Ascending aorta (tissue), 2 donors: ENCODE data around the gene ATF7. TPM values are rescaled to one million over a fixed set of nuclear protein-coding genes. Genes with fewer than 3 reads are reported as not detected.

ENCODE experiments used
- DNase-seq, 2 donors: peaks; one replicate each; pipeline ENCODE4 v3.0.0-alpha.2; 2019; ENCODE audit warnings: low spot score in 2 of 2
- H3K27ac ChIP-seq, 2 donors: fragments of 200-600 bp; sonication (generic); one replicate each; pipeline ENCODE4 v1.5.1; 2016 to 2017; ENCODE audit warnings: mild to moderate bottlenecking in 1 of 2
- H3K27me3 ChIP-seq: fragments of 200-600 bp; sonication (generic); one replicate; pipeline ENCODE4 v1.5.1; 2017
- H3K36me3 ChIP-seq, 2 donors: fragments of 200-600 bp; sonication (generic); one replicate each; pipeline ENCODE4 v1.5.1; 2016
- H3K4me1 ChIP-seq, 2 donors: fragments of 200-600 bp; sonication (generic); one replicate each; pipeline ENCODE4 v1.5.1; 2016 to 2017; ENCODE audit warnings: mild to moderate bottlenecking in 1 of 2
- H3K4me3 ChIP-seq, 2 donors: fragments of 200-600 bp; sonication (generic); one replicate each; pipeline ENCODE4 v1.5.1; 2016 to 2017; ENCODE audit warnings: mild to moderate bottlenecking in 1 of 2
- H3K9me3 ChIP-seq, 2 donors: fragments of 200-600 bp; sonication (generic); one replicate each; pipeline ENCODE4 v1.5.1; 2016
- intact Hi-C: fragments of 100-400 bp; cut with DNase I; formaldehyde crosslinking; loops from one replicate; pipeline ENCODE4 v1.15.1; 2023
- total RNA-seq: library from RNA; depleted of rRNA; stranded (reverse); fragments of >200 nt; gene quantifications from one replicate; pipeline ENCODE4 v1.1.0, GENCODE V29; 2016
- TF ChIP-seq, protein P1 (sequence below), 3 experiments: fragments of 200-600 bp in 2 of 3; fragments of 450-650 bp in 1 of 3; sonication (generic) in 2 of 3; IDR thresholded peaks; one replicate each; pipeline ENCODE4 v1.5.1; 2016 to 2019; ENCODE audit warnings: antibody characterized with exemption in 3 of 3, mild to moderate bottlenecking in 1 of 3, moderate library complexity in 1 of 3

The ATF7 gene
- total RNA-seq, 1 donor from 2014 or later = 67.6 TPM

DNA sequence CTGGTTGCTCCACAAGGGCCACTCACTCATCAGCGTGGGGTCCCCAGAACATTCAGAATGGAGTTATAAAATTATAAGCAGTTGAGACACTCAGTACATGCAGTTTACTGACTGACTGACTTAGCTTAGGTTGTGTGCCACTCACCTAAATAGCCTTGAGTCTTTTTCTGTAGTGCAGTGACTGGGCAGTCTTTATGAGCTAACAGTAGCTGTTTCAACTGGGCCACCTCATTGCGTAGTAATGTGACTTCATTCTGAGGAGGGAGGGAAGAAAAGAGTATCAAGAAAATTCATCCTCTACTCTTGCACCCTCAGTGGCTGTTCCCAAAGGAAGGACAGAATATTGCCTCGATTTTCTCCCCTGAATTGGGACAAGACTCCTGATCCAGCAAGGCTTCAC lies 103.1 kb downstream of the ATF7 start:
- TF ChIP-seq, protein P1, sequence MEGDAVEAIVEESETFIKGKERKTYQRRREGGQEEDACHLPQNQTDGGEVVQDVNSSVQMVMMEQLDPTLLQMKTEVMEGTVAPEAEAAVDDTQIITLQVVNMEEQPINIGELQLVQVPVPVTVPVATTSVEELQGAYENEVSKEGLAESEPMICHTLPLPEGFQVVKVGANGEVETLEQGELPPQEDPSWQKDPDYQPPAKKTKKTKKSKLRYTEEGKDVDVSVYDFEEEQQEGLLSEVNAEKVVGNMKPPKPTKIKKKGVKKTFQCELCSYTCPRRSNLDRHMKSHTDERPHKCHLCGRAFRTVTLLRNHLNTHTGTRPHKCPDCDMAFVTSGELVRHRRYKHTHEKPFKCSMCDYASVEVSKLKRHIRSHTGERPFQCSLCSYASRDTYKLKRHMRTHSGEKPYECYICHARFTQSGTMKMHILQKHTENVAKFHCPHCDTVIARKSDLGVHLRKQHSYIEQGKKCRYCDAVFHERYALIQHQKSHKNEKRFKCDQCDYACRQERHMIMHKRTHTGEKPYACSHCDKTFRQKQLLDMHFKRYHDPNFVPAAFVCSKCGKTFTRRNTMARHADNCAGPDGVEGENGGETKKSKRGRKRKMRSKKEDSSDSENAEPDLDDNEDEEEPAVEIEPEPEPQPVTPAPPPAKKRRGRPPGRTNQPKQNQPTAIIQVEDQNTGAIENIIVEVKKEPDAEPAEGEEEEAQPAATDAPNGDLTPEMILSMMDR (IDR thresholded peaks at IDR 0.05) = no peak
- Histone ChIP-seq H3K36me3 (peaks cover 60 to 92% of the 10 kb centered on the region in 2 donors), H3K27me3 (no peaks in the 10 kb centered on the region), H3K4me1 (no peaks in the 10 kb centered on the region), H3K4me3 (no peak overlapping the region), H3K9me3 (no peaks in the 10 kb centered on the region), H3K27ac (no peak overlapping the region)
- intact Hi-C loops = no loop called here
- DNase-seq = no peak

DNA sequence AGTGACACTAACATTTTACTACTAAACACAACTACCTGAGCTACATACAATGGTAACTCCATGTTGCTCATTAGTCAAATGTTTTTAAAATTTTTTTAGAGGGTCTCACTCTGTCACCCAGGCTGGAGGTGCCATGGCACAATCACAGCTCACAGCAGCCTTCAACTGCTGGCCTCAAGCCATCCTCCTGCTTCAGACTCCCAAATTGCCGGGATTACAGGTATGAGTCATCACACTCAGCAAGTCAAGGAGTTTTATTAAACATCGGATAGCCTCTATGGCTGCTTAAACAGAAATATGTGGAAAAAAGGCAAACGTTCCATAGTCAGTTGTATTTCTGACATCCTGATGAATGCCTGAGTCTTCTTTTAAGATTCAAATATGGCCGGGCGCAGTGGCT lies 107.8 kb downstream of the ATF7 start:
- intact Hi-C loops = no loop called here
- Histone ChIP-seq H3K4me3 (no peak overlapping the region), H3K4me1 (no peaks in the 10 kb centered on the region), H3K27me3 (no peaks in the 10 kb centered on the region), H3K9me3 (no peaks in the 10 kb centered on the region), H3K36me3 (peaks cover 67 to 96% of the 10 kb centered on the region in 2 donors), H3K27ac (no peak overlapping the region)
- no peak for DNase-seq
- TF ChIP-seq, protein P1 (IDR thresholded peaks at IDR 0.05) = no peak

DNA sequence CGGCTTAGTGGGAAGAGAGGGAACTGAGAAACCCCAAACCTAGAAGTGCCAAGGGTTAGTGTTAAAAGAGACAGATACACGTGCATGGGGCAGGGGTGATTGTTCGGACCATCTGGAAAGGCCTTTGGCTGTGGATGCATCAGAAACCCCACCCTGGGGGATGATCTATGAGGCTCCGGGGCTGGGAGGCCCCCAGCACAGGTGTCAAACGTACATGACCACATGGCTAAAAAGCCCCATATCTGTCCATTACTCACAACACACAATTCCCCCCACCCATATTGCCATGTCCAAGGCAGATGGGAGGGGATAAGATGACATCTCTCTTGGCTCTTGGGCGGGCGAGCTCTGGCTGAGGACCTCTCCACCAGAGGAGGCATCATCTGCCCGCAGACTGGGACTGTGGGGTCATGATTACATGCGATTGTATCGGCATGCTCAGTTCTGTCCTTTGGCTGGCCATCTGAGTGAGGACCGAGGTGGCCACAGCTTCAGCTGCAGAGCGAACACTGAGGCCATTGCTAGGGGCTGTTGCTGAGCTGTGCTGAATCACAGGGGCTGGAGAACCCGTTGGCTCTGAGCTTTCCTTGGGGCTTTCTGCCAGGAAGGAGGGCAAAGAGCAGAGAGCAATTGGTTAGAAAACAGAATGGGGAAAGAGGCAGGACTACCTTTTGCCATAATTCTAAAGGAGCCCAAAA lies 109.3 kb downstream of the ATF7 start:
- intact Hi-C loops = no loop called here
- TF ChIP-seq, protein P1 (IDR thresholded peaks at IDR 0.05) = no peak
- Histone ChIP-seq H3K4me3 (no peak overlapping the region), H3K27me3 (no peaks in the 10 kb centered on the region), H3K4me1 (no peaks in the 10 kb centered on the region), H3K9me3 (no peaks in the 10 kb centered on the region), H3K36me3 (peaks cover 68 to 95% of the 10 kb centered on the region in 2 donors), H3K27ac (no peak overlapping the region)
- no peak for DNase-seq

DNA sequence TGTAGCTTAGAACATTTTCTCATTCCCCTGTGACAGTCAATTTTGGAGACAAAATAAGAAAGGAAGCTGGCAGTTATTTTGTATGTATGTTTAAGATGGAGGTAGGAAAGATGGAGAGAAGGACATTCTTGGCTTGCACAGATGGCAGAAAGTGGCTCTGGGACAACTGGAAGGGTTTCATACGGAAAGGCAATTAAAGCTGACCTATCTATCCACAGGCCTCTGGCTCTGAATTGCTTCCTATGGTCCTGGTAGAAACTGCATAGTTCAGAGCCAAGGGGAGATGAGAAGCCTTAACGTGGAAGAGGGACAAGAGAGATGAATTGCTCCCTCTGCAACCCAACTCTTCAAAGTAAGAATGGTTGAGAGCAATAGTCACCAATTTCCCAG lies 110.9 kb downstream of the ATF7 start:
- Histone ChIP-seq H3K27ac (peak overlapping the region in 1 of 2 donors; percentile 14), H3K27me3 (no peaks in the 10 kb centered on the region), H3K36me3 (peaks cover 75 to 94% of the 10 kb centered on the region in 2 donors), H3K9me3 (no peaks in the 10 kb centered on the region), H3K4me3 (no peak overlapping the region), H3K4me1 (no peaks in the 10 kb centered on the region)
- TF ChIP-seq, protein P1 (IDR thresholded peaks at IDR 0.05) = no peak
- DNase-seq = no peak
- intact Hi-C loops = no loop called here

DNA sequence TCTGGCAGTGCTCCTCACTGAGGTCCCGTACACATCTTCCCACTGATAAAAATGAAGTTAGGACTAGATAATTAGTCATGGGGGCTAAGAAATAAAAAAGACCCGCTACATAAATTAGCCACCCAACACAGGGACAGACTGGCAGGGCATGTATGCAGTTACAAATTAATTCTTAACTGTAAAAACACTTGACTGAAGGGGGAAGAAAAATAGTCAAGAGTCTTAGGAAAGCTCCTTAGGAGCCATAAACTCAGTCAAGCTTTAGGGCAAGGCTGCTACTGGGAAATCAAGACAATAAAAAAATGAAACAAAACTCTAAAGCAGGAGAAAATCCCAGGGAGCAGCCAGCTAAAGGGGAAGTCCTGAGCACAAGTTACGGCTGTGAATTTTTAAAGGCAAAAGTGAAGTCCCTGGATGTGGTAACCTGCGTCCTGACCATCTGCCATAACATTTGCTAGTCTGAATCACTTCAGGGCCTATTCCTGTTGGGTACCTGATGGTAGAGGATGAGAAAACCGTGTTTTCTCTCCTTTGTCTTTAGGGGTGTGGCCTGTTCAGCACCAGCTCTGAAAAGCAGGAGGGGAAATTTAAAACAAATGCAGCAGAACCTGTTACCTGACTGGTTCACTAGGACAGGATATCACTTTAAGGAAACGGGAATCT lies 111.4 kb downstream of the ATF7 start:
- Histone ChIP-seq H3K27ac (peak overlapping the region in 1 of 2 donors; percentile 14), H3K4me3 (no peak overlapping the region), H3K9me3 (no peaks in the 10 kb centered on the region), H3K36me3 (peaks cover 75 to 89% of the 10 kb centered on the region in 2 donors), H3K4me1 (no peaks in the 10 kb centered on the region), H3K27me3 (no peaks in the 10 kb centered on the region)
- DNase-seq = no peak
- intact Hi-C loops = no loop called here
- TF ChIP-seq, protein P1 (IDR thresholded peaks at IDR 0.05) = no peak
